Hematopoietic multipotent progenitor cell treated with erythropoietin and hydrocortisone succinate and interleukin-3 and kit ligand, for 15 days (in vitro differentiated cells): Measurements from ENCODE around the gene MFSD12.
"Not testable (repeated sequence)": the region's sequence is repeated elsewhere in the genome, so short reads cannot be mapped to it uniquely, and the experiment has no call there.

Experiments used
- DNase-seq: peaks from one replicate; pipeline ENCODE4 v3.0.0-alpha.2; 2015; ENCODE audit warnings: low spot score

MFSD12 gene

DNA sequence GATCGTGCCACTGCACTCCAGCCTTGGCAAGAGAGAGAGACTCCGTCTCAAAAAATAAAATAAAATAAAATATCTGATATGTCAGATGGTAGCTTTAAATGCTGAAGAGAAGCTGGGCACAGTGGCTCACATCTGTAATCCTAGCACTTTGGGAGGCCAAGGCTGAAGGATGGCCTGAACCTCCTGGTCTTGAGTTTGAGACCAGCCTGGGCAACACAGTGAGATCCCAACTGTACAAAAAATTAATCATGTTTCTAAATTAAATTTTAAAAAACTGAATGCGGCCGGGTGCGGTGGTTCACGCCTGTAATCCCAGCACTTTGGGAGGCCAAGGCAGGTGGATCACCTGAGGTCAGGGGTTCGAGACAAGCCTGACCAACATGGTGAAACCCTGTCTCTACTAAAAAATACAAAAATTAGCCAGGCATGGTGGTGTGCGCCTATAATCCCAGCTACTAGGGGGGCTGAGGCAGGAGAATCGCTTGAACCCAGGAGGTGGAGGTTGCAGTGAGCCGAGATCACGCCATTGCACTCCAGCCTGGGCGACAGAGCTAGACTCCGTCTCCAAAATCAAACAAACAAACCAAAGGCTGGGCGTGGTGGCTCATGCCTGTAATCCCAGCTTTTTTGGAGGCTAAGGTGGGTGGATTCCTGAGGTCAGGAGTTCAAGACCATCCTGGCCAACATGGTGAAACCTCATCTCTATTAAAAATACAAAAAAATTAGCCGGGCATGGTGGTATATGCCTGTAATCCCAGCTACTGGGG lies 26.8 kb upstream of the MFSD12 start:
- not testable (repeated sequence) for DNase-seq

DNA sequence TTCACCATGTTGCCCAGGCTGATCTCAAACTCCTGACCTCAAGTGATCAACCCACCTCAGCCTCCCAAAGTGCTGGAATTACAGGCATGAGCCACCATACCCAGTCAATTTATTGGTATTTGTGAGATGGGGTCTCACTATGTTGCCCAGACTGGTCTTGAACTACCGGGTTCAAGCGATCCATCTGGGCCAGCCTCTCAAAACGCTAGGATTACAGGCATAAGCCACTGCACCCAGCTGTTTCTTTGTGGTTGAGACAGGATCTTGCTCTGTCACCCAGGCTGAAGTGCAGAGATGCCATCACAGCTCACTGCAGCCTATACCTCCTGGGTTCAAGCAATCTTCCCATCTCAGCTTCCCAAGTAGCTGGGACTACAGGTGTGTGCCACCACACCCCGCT lies 24.4 kb upstream of the MFSD12 start:
- not testable (repeated sequence) for DNase-seq

DNA sequence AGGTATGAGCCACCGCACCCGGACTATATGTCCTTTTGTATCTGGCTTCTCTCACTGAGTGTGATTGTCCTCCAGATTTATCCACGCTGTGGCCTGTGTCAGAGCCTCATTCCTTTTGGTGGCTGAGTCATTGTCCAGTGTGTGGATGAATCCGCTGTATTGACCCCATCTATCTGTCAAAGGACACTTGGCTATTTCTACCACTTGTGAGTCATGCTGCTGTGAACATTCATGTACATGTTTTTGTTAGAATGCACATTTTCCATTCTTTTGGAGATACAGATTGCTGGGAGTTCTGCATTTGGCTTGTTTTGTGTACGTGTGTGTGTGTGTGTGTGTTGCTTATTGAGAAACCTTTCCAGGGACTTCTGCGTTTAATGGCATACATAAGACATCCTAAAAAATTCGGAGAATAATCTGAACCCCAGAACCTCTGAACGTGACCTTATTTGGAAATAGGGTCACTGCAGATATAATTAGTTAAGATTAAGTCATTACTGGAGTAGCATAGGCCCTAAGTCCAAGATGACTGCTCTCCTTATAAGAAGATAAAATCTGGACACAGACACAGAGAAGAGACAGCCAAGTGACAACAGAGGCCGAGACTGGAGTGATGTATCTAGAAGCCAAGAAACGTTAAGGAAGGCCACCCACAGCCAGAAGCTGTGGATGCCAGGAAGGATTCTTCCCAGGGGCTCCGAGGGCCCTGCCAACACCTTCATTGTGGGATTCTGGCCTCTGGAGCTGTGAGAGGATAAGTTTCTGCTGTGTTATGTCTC lies 23.0 kb upstream of the MFSD12 start:
- no peak for DNase-seq

- DNase-seq, result no peak
Measured at GRCh38 chr19:3578390-3578789, 21.0 kb upstream of the MFSD12 start.

DNA sequence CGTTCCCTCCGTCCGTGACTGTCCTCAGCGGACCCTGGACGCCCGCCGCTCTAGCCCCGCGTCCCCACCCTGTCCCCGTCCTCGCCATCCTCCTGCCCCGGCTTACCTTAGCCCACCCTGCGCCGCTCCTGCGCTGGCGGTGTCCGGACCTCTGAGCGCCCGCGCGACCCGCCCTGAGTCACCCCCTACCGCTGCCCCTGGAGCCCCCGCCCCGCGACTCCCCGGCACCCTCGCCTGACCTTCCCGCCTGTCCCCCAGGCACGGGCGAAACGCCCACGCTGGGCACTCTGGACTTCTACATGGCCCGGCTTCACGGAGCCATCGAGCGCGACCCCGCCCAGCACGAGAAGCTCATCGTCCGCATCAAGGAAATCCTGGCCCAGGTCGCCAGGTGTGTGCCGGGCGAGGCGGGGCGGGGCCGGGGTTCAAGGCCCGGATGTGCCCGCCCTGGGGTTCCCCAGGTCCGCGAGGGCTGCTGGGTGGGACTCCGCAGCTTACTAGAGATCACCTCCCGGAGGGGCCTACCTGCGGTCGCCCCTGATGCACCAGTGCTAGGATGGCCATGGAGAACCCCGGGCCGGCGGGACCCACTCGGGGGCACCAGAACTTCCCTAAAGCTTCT lies 20.4 kb upstream of the MFSD12 start:
- no peak for DNase-seq

DNA sequence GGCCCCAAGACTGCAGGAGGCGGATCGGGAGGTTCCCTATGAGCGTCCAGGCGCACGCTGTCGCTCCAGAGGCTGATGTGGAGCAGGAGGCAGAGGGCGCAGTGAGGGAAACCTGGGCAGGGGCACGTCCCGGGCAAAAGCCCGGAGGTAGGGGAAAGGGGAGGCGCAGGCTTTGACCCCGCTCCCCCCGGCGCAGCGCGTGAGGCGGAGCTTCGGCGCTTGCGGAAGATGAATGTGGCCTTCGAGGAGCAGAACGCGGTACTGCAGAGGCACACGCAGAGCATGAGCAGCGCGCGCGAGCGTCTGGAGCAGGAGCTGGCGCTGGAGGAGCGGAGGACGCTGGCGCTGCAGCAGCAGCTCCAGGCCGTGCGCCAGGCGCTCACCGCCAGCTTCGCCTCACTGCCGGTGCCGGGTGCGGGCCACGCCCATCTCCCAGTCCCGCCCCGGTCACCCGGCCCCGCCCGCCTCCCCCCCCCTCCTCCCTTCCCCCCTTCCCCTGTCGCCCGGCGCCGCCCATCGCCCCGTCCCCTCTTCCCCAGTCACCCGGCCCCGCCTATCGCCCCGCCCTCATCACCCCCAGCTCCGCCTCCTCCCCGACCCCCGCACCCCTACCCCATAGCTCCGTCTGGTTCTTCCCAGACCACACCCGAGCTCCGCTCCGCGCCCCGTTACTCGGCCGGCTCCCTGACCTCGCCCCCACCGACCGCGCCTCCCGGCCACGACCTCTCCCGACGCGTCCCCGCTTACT lies 19.5 kb upstream of the MFSD12 start:
- DNase-seq, result peak; percentile 23

GRCh38 chr19:3575949-3576673 lies 18.7 kb upstream of the MFSD12 start:
- no peak for DNase-seq

DNA sequence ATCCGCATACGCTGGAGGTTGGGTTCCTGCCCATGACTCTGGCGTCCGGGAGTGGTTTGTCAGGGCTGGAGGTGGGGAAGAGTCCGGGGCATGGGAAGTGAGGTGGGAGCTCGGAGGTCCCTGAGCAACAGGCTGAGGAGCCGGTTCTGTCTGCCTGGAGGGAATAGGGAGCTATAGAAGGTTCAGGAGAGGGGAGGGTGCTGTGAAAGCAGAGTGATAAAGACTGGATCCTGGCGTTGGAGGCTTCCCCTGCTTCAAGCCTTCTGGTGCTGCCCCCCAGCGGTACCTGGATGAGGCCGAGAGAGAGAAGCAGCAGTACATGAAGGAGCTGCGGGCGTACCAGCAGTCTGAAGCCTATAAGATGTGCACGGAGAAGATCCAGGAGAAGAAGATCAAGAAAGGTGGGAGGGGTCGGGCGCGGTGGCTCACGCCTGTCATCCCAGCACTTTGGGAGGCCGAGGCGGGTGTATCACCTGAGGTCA lies 17.9 kb upstream of the MFSD12 start:
- DNase-seq, result peak; percentile 53

- peak; percentile 95 for DNase-seq
Measured at GRCh38 chr19:3573858-3574637, 16.7 kb upstream of the MFSD12 start.

DNA sequence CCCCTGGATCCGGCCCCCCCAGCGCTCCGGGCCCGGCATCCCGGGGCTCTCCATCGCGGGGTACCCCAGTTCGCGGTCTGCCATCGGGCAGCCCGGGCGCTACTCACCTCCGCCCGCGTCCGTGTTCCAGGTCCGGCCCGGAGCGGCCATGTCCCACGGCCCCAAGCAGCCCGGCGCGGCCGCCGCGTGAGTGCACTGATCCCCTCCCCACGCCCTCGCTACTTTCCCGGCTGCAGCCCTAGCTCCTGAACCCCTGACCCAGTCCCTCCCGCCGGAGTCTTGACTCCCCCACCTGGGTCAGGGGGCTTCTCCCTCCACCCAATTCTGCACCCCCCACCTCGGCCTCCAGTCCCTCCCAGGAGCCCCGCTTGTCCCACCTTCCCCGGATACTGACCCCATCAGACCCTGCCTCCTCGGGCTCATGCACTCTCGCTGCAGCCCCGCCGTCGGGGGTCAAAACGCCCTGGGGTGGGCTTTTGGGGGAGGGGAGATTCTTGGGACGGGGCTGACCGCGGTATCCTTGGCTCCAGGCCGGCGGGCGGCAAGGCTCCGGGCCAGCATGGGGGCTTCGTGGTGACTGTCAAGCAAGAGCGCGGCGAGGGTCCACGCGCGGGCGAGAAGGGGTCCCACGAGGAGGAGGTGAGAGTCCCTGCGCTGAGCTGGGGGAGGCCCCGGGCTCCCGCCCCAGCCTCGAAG lies 15.9 kb upstream of the MFSD12 start:
- no peak for DNase-seq

DNA sequence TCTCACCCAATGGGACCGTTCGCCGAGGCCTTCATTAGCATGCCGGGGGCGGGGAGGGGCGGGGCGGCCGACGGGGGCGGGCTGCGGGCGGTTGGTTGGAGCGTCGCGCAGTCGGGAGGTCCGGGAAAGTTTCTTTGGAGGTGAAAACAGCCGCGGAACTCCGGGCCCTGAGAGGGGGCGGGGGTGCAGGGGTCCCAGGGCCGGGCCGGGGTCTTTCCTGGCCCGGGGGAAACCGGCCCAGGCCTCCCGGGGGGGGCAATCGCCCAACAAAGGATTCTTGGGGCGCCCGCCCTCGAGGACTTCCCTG lies 15.4 kb upstream of the MFSD12 start, which contains the start of gene HMG20B:
TSS of gene HMG20B (plus strand) at position 90 of the 307 bp plus-strand sequence. CDS start 366 bp downstream, outside the sequence.
- DNase-seq, result no peak

GRCh38 chr19:3572132-3572854 lies 14.9 kb upstream of the MFSD12 start:
- peak; percentile 99 for DNase-seq

DNA sequence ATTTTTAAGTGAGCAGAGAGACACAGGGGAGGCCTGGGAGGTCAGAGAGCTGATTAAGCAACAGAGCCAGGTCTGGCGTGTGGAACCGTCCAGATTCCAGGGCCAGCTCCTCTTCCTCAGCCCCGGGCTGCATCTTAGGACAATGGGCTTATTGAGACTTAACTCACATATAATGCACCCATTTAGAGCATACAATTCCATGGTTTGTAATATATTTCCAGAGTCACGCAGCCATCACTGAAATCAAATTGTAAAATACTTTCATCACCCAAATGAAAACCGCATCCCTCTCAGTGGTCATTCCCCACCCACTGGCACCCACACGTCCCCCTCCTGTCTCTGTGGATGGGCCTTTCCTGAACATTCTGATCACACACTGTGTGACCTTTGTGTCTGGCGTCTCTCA lies 13.2 kb upstream of the MFSD12 start:
- DNase-seq, result no peak

GRCh38 chr19:3570042-3570441 lies 12.7 kb upstream of the MFSD12 start:
- not testable (repeated sequence) for DNase-seq

GRCh38 chr19:3565139-3565538 lies 7.8 kb upstream of the MFSD12 start:
- DNase-seq, result no peak

DNA sequence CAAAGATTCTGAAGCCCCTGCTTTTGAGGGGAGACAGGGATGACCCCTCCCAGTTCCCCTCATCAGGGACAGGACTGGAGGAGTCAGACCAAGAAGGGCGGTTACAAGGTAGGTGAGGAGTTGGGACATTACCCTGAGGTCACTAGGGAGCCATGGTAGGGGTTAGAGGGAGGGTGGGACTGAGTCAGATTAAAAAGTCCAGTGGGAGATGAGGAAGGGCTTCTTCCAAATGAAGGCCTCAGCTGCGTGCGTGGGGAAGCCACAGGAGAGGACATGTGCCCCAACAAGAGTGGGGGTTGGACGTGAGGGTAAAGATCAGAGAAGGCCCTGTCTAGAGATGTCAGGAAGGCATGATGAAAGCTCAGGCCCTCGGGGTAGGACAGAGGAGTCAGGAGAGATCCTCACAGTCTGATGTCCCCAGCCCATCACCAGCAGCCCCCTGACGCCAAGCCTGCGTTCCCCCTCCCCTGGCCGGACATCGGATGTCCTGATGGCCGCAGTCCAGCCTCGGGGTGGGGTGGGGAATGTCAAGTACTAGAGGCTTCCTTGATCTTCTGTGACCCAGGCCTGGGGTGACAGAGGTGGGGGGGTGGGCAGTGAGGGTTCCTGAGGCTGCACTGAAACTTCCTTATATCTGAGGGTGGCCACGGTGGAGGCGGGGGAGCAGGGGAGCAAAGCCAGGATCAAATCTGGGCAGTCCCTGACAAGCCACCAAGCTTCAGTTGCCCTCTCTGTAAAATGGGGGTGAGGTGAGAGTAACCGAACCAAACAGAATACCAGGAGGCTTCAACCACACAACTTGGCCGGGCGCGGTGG lies 6.5 kb upstream of the MFSD12 start:
- DNase-seq, result no peak

DNA sequence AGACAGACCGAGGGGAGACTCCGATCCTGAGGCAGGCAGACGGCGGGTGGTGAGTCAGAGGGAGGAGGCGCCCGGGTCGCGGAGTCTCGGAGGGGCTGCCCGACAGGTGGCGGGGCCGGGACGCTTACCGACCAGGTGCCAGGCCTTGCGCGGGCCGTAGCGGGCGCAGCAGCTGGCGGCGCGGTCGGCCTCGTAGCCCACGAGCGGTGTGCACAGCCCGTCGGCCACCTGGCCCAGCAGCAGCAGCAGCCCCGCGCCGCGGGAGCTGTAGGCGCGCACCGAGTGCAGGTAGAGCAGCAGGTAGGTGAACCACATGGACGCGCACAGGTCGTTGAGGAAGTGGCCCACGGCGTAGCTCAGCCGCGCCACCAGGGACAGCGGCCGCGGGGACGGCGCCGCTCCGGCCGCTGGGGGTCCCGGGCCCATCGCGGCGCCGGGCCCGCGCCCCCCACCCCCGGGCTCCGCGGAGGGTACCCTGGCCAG lies 367 bp downstream of the MFSD12 start:
- peak; percentile 33 for DNase-seq

- no peak for DNase-seq
Measured at GRCh38 chr19:3556423-3556977, 886 bp downstream of the MFSD12 start.
